Measurements from ENCODE around the gene PTPN23.
A peak's percentile ranks its signal among the peaks of the same experiment; 100 is the strongest.

PTPN23 gene

GRCh38 chr3:47376393-47376792 lies 4.4 kb upstream of the PTPN23 start:
- DNase-seq = no peak

DNA sequence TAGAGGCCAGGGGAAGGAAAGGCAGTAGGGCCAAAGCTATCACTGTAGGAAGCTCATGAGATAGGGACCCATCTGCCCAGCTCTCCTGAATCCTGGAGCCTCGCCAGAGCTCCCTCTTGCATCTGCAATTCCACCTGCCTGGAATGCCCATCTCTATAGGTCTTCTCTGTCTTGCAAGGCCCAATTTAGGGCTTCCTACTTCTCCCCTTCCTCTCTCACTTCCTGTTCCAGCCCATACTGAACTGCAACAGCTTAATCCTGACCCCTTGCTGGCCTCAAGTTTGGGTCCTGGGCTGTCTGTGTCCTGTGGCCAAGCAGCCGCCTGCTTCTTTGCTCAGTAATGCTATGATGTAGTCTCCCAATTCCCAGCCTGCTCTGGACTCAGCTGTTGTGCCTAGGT lies 3.6 kb upstream of the PTPN23 start:
- no peak for DNase-seq

DNA sequence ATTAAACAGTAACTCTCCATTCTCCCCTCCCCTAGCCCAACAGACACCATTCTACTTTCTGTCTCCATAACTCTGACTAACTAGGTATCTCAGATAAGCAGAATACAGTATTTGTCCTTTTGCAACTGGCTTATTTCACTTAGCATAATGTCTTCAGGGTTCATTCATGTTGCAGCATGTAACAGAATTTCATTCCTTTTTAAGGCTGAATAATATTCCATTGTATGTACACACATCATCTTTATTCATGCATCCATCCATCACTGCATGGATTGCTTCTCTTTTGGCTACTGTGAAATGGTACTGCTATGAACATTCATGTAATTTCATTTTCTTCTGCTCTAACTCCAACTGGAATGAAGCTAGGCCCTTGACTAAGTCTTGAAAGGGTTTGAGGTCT lies 2.0 kb upstream of the PTPN23 start:
- DNase-seq = no peak

- no peak for DNase-seq
Observed at GRCh38 chr3:47379411-47379899, 1.4 kb upstream of the PTPN23 start.

DNA sequence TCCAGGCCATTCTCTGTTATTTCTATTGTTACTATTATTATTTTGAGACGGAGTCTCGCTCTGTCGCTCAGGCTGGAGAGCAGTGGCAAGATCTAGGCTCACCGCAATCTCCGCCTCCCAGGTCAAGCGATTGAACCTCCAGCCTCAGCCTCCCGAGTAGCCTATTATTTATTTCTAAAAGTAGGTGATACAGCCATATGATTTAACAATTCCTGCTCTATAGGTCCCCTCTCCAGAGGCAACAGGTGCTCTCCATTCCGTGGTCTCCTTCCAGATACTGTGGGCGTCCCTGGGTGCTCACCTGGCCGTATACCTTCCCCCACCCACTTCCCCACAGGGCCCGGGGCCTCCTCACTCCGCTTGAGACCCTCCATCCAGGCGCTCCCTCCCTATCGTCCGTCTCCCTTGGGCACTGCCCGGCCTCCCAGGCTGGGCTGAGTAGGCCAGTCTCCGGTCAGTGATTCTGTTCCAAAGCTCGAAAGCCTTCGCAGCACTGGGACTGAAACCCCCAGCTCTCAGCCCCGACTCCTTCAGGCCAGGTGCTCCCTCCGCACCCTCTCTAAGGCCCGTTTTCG lies 708 bp upstream of the PTPN23 start:
- DNase-seq = no peak

GRCh38 chr3:47381317-47382157 lies 716 bp downstream of the PTPN23 start:
- peak; percentile 36 to 49 for DNase-seq

DNA sequence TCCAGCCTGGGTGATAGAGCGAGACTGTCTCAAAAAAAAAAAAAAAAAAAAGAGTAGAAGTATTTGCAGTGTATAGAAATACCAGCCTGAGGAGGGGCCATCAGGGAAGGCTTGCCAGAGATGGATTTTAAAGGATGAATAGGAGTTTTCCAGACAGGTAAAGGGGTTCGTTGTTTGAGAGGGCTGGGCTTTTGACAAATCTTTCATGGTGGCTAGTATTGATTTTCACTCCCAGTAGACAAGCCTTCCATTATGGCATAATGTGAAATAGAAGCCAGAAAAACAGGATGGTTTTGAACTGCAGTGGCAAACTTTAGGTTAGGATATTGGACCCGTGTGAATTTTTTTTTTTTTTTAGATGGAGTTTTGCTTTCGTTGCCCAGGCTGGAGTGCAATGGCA lies 3.6 kb downstream of the PTPN23 start:
- DNase-seq = no peak

GRCh38 chr3:47385007-47385406 lies 4.2 kb downstream of the PTPN23 start:
- no peak for DNase-seq

GRCh38 chr3:47385796-47386195 lies 5.0 kb downstream of the PTPN23 start:
- DNase-seq = no peak

DNA sequence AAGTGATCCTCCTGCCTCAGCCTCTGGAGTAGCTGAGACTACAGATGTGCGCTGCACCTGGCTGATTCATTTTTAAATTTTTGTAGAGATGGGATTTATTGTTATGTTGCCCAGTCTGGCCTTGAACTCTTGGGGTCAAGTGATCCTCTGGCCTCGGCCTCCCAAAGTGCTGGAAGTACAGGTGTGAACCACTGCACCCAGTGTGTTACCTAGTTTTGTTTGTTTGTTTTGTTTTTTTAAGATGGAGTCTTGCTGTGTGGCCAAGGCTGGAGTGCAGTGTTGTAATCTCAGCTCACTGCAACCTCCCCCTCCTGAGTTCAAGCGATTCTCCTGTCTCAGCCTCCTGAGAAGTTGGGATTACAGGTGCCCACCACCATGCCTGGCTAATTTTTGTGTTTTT lies 12.1 kb downstream of the PTPN23 start:
- no peak for DNase-seq

GRCh38 chr3:47394140-47394870 lies 13.5 kb downstream of the PTPN23 start:
- no peak for DNase-seq

DNA sequence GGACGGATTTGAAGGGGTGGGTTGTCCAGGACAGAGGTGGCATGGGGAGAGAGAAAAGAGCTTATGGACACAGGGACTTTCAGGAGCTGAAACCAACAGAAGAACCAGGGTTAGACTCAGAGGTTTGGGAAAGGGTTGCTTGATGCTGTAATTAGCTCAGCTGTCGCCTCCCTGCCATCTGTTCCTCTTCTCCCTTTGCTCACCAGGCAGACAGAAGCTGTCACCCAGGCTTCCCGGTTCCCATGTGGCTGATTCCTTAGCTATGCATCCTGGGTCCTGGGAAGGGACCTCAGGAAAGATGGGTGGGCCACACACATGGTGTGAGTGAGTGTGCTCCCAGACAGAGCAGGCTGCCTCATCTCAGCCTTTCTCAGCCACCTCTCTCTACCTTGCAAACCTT lies 14.1 kb downstream of the PTPN23 start:
- DNase-seq = no peak

GRCh38 chr3:47398228-47398627 lies 17.4 kb downstream of the PTPN23 start:
- no peak for DNase-seq

- no peak for DNase-seq
Observed at GRCh38 chr3:47399016-47399415, 18.2 kb downstream of the PTPN23 start.

DNA sequence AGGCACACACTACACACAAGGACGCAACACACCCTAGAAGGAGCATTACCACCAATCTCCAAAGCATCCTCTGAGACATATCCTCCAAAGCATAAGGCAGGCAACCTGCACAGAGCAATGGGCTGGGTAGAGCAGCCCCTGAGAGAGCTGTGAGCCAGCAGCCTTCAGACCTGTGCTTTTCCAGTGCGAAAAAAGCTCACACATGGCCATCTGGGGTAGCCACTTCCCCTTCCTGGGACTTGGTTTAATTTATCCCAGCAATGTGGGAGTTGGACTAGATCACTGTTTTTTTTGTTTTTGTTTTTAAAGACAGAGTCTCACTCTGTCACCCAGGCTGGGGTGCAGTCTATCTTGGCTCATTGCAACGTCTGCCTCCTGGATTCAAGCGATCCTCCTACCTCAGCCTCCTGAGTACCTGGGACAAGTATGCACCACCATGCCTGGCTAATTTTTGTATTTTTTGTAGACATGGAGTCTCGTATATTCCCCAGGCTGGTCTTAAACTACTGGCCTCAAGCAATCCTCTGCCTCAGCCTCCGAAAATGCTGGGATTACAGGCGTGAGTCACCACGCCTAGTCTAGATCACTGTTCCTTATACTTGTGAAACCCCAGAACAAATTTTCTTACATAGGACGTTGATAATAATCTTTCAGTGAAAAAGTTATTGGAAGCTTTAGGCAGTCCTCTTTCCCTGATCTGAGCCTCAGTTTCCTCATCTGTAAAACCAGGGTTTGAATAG lies 18.9 kb downstream of the PTPN23 start:
- no peak for DNase-seq

GRCh38 chr3:47404431-47404876 lies 23.6 kb downstream of the PTPN23 start:
- DNase-seq = no peak

GRCh38 chr3:47404955-47405790 lies 24.4 kb downstream of the PTPN23 start:
- DNase-seq = no peak

GRCh38 chr3:47405820-47406761 lies 25.3 kb downstream of the PTPN23 start:
- no peak for DNase-seq

DNA sequence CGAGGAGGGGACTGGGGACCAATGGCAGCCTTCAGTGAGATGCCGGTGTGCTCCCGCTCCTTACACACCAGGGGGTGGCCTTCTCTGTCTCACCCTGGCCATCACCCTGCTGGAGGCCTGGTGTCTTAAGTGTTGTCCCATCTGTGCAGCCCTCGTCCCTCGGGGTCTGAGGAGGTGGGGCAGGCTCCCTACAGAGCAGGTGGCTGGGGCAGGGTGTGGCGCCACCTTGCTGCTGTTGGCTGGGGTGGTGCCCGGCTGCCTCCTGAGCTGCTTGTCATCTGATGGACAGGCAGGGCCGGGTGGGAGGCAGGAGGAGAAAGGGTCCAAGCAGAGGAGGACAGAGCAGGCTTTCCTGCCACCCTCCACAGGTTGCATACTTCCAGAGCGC lies 25.9 kb downstream of the PTPN23 start:
- no peak for DNase-seq

DNA sequence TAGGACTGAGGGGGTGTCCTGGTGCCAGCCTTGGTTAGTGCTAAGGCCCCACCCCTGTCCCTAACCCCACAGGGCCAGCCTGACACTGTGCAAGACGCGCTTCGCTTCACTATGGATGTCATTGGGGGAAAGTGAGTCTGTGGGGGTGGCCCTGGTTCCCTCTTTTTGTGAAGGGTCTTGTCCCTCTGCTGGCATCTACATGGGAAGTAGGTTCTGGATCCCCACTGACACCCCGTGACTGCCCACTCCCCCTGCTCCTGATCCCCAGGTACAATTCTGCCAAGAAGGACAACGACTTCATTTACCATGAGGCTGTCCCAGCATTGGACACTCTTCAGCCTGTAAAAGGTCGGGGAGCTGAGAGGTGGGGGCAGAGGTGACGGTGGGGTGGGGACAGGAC lies 26.4 kb downstream of the PTPN23 start:
- no peak for DNase-seq

Data from activated CD4-positive, alpha-beta T cell treated with anti-CD3 and anti-CD28 coated beads, Interleukin-2, amount 50 U/mL, for 4 hours (primary cell).